ENCODE results near the gene UCMA. TPM values are rescaled to one million over a fixed set of nuclear protein-coding genes. Genes with fewer than 3 reads are reported as not detected.

UCMA gene
- total RNA-seq, 1 experiment from 2014 or later = not detected

DNA sequence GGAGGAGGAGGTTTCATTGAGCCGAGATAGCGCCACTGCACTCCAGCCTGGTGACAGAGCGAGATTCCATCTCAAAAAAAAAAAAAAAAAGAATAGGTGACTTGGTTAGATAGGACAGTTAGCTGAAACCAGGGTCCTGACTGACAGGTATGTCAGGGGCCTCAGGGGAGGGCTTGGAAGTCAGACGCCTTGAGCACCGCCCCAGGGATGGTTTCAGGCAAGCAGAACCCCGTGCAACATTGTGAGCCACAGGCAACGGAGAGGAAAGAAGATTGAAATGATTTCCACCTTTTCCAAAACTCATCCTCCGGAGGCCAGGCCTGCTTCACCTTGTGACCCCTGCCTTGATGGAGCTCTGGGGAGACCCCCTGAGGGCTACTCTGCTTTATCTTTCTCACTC lies 8.6 kb downstream of the UCMA start:
- TF ChIP-seq EZH2 (IDR thresholded peaks at IDR 0.05; ENCODE audit: borderline replicate concordance, low read depth, low read length, poor library complexity, severe bottlenecking) = no peak
- TF ChIP-seq, protein P1, sequence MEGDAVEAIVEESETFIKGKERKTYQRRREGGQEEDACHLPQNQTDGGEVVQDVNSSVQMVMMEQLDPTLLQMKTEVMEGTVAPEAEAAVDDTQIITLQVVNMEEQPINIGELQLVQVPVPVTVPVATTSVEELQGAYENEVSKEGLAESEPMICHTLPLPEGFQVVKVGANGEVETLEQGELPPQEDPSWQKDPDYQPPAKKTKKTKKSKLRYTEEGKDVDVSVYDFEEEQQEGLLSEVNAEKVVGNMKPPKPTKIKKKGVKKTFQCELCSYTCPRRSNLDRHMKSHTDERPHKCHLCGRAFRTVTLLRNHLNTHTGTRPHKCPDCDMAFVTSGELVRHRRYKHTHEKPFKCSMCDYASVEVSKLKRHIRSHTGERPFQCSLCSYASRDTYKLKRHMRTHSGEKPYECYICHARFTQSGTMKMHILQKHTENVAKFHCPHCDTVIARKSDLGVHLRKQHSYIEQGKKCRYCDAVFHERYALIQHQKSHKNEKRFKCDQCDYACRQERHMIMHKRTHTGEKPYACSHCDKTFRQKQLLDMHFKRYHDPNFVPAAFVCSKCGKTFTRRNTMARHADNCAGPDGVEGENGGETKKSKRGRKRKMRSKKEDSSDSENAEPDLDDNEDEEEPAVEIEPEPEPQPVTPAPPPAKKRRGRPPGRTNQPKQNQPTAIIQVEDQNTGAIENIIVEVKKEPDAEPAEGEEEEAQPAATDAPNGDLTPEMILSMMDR (conservative IDR thresholded peaks at IDR 0.05; ENCODE audit: low read depth, low read length) = no peak
- no TSS peak for BruUV-seq (replicated peaks)
- Histone ChIP-seq H3K27ac (ENCODE audit: low read depth, low read length, poor library complexity, severe bottlenecking) (no peak overlapping the region), H3K27me3 (replicated peaks; ENCODE audit: insufficient read depth, low read depth, low read length, poor library complexity) (no peaks in the 10 kb centered on the region), H3K4me1 (ENCODE audit: insufficient read depth, low read length, poor library complexity, severe bottlenecking) (no peaks in the 10 kb centered on the region), H3K9me3 (ENCODE audit: low read depth, low read length, poor library complexity, severe bottlenecking) (no peaks in the 10 kb centered on the region), H3K4me3 (ENCODE audit: low read depth, low read length, poor library complexity, severe bottlenecking) (no peak overlapping the region), H3K36me3 (ENCODE audit: insufficient read depth, low read length, poor library complexity, severe bottlenecking) (no peaks in the 10 kb centered on the region)
- DNase-seq (ENCODE audit: low spot score) = no peak
- ChIA-PET CTCF (no interaction called here), POLR2A (ENCODE audit: low non-redundant PET) (interaction anchor here (0.6 to 0.7 kb wide), 2 partner anchors 244 to 956 kb away, joined by 3 read pairs; no protein-coding TSS in a partner anchor)
- intact Hi-C loops (cut with micrococcal nuclease; ENCODE audit: unreplicated experiment) = no loop called here

DNA sequence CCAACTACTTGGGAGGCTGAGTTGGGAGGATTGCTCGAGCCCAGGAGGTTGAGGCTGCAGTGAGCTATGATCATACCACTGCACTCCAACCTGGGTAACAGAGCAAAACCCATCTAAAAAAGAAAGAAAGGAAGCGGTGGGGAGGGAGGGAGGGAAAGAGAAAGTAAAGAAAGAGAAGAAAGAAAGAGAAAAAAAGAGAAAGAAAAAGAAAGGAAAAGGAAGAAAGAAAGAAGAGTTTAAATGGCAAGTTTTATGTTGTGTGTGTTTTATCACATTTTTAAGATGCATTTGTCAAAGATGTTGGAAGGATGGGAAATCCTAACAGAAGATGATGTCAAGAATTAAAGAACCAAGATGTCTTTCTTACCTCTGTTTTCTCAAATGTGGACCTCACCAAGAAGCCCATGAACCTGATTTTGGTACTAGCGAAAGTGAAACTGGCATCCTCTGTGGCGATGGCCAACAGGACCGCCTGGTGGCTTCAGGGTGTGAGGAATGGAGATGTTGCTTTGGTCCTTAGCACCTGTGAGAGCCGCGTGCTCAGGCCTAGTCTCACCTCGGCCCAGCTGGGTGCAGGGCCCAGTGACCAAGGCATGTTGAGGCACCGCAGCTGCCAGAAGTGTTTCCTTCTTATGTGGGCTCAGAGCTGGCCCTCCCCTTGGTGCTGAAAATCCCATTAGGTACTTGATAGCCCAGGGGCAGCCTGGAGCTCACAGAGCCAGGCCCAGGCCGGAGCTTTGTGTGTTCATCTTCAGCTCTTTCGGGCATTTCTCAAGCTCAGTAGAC lies 9.8 kb downstream of the UCMA start:
- intact Hi-C loops (cut with micrococcal nuclease; ENCODE audit: unreplicated experiment) = no loop called here
- no TSS peak for BruUV-seq (replicated peaks)
- H3K4me1 ChIP-seq (ENCODE audit: insufficient read depth, low read length, poor library complexity, severe bottlenecking) = no peaks in the 10 kb centered on the region
- H3K27me3 ChIP-seq (replicated peaks; ENCODE audit: insufficient read depth, low read depth, low read length, poor library complexity) = no peaks in the 10 kb centered on the region
- H3K4me3 ChIP-seq (ENCODE audit: low read depth, low read length, poor library complexity, severe bottlenecking) = no peak overlapping the region
- H3K36me3 ChIP-seq (ENCODE audit: insufficient read depth, low read length, poor library complexity, severe bottlenecking) = no peaks in the 10 kb centered on the region
- CTCF ChIA-PET = no interaction called here
- no peaks in the 10 kb centered on the region for H3K9me3 ChIP-seq (ENCODE audit: low read depth, low read length, poor library complexity, severe bottlenecking)
- POLR2A ChIA-PET (ENCODE audit: low non-redundant PET) = no interaction called here
- H3K27ac ChIP-seq (ENCODE audit: low read depth, low read length, poor library complexity, severe bottlenecking) = no peak overlapping the region
- TF ChIP-seq EZH2 (IDR thresholded peaks at IDR 0.05; ENCODE audit: borderline replicate concordance, low read depth, low read length, poor library complexity, severe bottlenecking) = no peak
- TF ChIP-seq, protein P1 (conservative IDR thresholded peaks at IDR 0.05; ENCODE audit: low read depth, low read length) = no peak
- DNase-seq (ENCODE audit: low spot score) = no peak

DNA sequence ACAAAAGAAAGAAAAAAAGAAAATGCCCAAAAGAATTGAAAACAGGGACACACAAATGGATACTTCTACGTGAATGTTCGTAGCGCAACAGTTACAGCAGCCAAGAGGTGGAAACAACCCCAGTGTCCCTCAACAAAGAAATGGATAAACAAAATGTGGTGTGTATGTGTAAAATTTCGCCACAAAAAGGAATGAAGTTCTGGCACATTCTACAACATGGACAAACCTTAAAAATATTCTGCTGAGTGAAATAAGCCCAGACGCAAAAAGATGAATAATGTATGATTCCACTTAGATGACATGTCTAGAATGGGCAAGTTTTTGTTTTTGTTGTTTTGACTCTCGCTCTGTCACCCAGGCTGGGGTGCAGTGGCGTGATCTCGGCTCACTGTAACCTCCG lies 10.9 kb downstream of the UCMA start:
- no peak for TF ChIP-seq EZH2 (IDR thresholded peaks at IDR 0.05; ENCODE audit: borderline replicate concordance, low read depth, low read length, poor library complexity, severe bottlenecking)
- TF ChIP-seq, protein P1 (conservative IDR thresholded peaks at IDR 0.05; ENCODE audit: low read depth, low read length) = no peak
- intact Hi-C loops (cut with micrococcal nuclease; ENCODE audit: unreplicated experiment) = no loop called here
- no peaks in the 10 kb centered on the region for H3K4me1 ChIP-seq (ENCODE audit: insufficient read depth, low read length, poor library complexity, severe bottlenecking)
- DNase-seq (ENCODE audit: low spot score) = no peak
- no TSS peak for BruUV-seq (replicated peaks)
- CTCF ChIA-PET = no interaction called here
- POLR2A ChIA-PET (ENCODE audit: low non-redundant PET) = no interaction called here
- no peak overlapping the region for H3K4me3 ChIP-seq (ENCODE audit: low read depth, low read length, poor library complexity, severe bottlenecking)
- no peak overlapping the region for H3K27ac ChIP-seq (ENCODE audit: low read depth, low read length, poor library complexity, severe bottlenecking)
- H3K9me3 ChIP-seq (ENCODE audit: low read depth, low read length, poor library complexity, severe bottlenecking) = no peaks in the 10 kb centered on the region
- H3K36me3 ChIP-seq (ENCODE audit: insufficient read depth, low read length, poor library complexity, severe bottlenecking) = no peaks in the 10 kb centered on the region
- no peaks in the 10 kb centered on the region for H3K27me3 ChIP-seq (replicated peaks; ENCODE audit: insufficient read depth, low read depth, low read length, poor library complexity)

All from A673 (cell line).